Common myeloid progenitor, CD34-positive (primary cell): ENCODE data around the gene CTBP2.
"Not testable (repeated sequence)": the region's sequence is repeated elsewhere in the genome, so short reads cannot be mapped to it uniquely, and the experiment has no call there.

Source experiments
- CTCF ChIA-PET: fragments of 350-600 bp; sonication (Branson Sonifier 250); formaldehyde crosslinking; loops from one replicate; lab custom pipeline; 2021; ENCODE audit warnings: antibody characterized with exemption; lab: Charles Lee
- POLR2A ChIA-PET: fragments of 350-600 bp; sonication (Branson Sonifier 250); formaldehyde crosslinking; loops from one replicate; lab custom pipeline; 2021; ENCODE audit warnings: antibody characterized with exemption; lab: Charles Lee
- DNase-seq, 3 donors: peaks; one replicate each; pipeline versions ENCODE4 v3.0.0 to v3.0.0-alpha.2; 2013
- H3K27ac ChIP-seq, 2 experiments: 1 replicate in 1 of 2; 2 replicates in 1 of 2; pipeline ENCODE4 v1.7.0; 2013; ENCODE audit warnings: inconsistent platforms in 2 of 2, low read length in 2 of 2, mild to moderate bottlenecking in 2 of 2, low read depth in 1 of 2, moderate library complexity in 1 of 2; ENCODE audit not compliant: severe bottlenecking in 2 of 2, insufficient read depth in 1 of 2, poor library complexity in 1 of 2
- H3K27me3 ChIP-seq, 5 experiments: replicated peaks in 2 of 5; 1 replicate in 3 of 5; 2 replicates in 2 of 5; pipeline versions ENCODE4 v1.6.1 to v1.7.0; 2013; ENCODE audit warnings: low read length in 4 of 5, mild to moderate bottlenecking in 2 of 5, moderate library complexity in 2 of 5, inconsistent platforms in 1 of 5; ENCODE audit not compliant: insufficient read depth in 5 of 5, control insufficient read depth in 4 of 5
- H3K36me3 ChIP-seq, 4 experiments: 1 replicate in 2 of 4; 2 replicates in 2 of 4; pipeline versions ENCODE4 v1.6.1 to v1.7.0; 2013; ENCODE audit warnings: low read length in 3 of 4, control low read depth in 1 of 4, mild to moderate bottlenecking in 1 of 4; ENCODE audit not compliant: control insufficient read depth in 4 of 4, insufficient read depth in 4 of 4
- H3K4me1 ChIP-seq, 4 experiments: 1 replicate in 3 of 4; 2 replicates in 1 of 4; pipeline versions ENCODE4 v1.6.1 to v1.7.1; 2013; ENCODE audit warnings: low read length in 3 of 4, mild to moderate bottlenecking in 3 of 4, control low read depth in 1 of 4, inconsistent platforms in 1 of 4, moderate library complexity in 1 of 4; ENCODE audit not compliant: control insufficient read depth in 4 of 4, insufficient read depth in 4 of 4; ENCODE audit errors: control extremely low read depth in 1 of 4
- H3K4me3 ChIP-seq, 7 experiments: 1 replicate in 4 of 7; 2 replicates in 3 of 7; pipeline versions ENCODE4 v1.5.1 to v1.7.0; 2013; ENCODE audit warnings: mild to moderate bottlenecking in 7 of 7, low read length in 6 of 7, moderate library complexity in 6 of 7, inconsistent platforms in 2 of 7, low read depth in 2 of 7, control low read depth in 1 of 7; ENCODE audit not compliant: insufficient read depth in 4 of 7, control insufficient read depth in 1 of 7; ENCODE audit errors: extremely low read depth in 1 of 7
- H3K9me3 ChIP-seq, 5 experiments: 1 replicate in 4 of 5; 2 replicates in 1 of 5; pipeline versions ENCODE4 v1.6.1 to v1.7.1; 2013; ENCODE audit warnings: low read length in 4 of 5, mild to moderate bottlenecking in 2 of 5, inconsistent platforms in 1 of 5, low read depth in 1 of 5, moderate library complexity in 1 of 5; ENCODE audit not compliant: control insufficient read depth in 4 of 5, insufficient read depth in 2 of 5; ENCODE audit errors: control extremely low read depth in 1 of 5
- WGBS: methylation state at CpG from one replicate; pipeline ENCODE4 v1.1.5; 2013; ENCODE audit not compliant: insufficient coverage; 5-methylcytosine and 5-hydroxymethylcytosine counted together

The CTBP2 gene

DNA sequence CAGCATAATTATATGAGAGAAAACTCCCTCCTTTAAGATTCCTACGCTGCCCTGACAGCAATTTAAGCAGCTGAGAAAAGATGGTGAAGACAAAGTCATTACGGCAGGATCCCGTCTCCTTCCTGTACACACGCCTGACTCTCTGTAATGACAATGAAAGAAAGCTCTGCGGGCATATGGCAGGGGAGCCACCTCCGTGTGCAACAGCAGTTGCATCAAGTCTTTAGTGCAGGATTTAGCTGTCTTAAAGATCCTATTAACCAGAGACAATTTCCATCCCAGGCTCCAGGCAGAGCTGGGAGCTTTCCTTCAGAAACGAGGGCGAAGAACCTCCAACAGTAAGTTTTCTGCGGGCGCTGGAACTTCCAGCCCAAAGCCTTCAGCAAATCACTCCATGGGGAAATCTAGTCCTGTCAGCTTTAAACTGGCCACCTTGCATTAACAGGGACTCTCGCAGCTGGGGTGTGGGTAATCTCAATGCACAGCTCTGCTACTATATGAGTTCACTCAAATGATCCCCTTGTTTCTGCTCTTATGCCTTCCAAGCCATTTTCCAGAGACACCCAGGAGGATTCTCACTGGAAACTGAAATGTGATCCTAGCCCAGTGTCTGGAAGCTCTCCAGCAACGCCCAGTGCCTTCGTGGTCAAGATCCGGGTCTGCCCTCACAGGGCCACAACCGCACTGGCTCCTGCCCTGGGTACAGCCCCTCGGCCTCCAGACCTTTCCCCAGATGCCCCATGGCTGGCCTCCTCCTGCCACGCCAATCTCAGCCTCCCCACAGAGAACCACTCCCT lies 74.9 kb downstream of the CTBP2 start:
- Histone ChIP-seq H3K36me3 (peaks cover 13 to 52% (median 32%) of the 10 kb centered on the region in 4 experiments), H3K27me3 (no peaks in the 10 kb centered on the region), H3K27ac (no peak overlapping the region), H3K4me3 (no peak overlapping the region), H3K4me1 (no peaks in the 10 kb centered on the region), H3K9me3 (no peaks in the 10 kb centered on the region)
- CTCF ChIA-PET, result interaction anchor here (0.9 to 1.2 kb wide), 3 partner anchors 11 to 24 kb away, joined by 3 to 5 read pairs (median 4); no protein-coding TSS in a partner anchor
- DNase-seq, result no peak
- WGBS, result over 99% methylated on average over 17 of the region's 17 CpGs
- POLR2A ChIA-PET, result no interaction called here

DNA sequence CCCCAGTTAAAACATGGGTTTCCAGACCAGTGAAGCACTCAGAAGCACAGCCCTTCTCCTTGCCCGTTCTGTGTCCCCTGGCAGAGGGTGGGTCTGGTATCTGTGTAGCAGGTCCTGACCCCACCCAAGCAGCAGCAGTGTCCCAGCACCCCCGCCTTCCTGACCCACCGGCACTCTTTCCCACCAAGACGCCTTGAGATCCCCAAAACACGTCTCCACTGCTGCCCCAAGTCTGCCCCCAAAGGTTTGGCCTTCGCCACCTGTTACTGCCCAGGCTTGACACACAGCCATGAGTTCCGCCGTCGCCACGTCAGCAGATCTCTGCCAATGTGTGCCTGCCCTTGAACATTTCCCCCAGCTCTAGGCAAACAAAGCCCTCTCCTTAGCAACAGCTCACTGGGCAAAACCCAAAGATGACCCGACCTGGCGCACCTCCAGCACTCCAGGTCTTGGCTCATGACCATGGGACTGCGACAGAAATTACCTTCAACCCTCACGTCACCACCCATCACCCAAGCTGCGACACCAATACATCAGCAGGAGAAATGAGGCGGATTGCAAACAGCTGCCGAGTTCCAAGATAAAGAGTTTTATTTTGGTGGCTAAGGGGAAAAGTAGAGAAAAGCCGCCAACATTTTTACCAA lies 75.6 kb downstream of the CTBP2 start:
- Histone ChIP-seq H3K4me3 (no peak overlapping the region), H3K27me3 (no peaks in the 10 kb centered on the region), H3K36me3 (peaks cover 13 to 56% (median 32%) of the 10 kb centered on the region in 4 experiments), H3K9me3 (no peaks in the 10 kb centered on the region), H3K27ac (no peak overlapping the region), H3K4me1 (no peaks in the 10 kb centered on the region)
- CTCF ChIA-PET, result interaction anchor here (1.2 kb wide), 2 partner anchors 12 to 23 kb away, joined by 4 to 5 read pairs; no protein-coding TSS in a partner anchor
- DNase-seq, result no peak
- POLR2A ChIA-PET, result no interaction called here
- WGBS, result 96% methylated on average over 11 of the region's 18 CpGs

DNA sequence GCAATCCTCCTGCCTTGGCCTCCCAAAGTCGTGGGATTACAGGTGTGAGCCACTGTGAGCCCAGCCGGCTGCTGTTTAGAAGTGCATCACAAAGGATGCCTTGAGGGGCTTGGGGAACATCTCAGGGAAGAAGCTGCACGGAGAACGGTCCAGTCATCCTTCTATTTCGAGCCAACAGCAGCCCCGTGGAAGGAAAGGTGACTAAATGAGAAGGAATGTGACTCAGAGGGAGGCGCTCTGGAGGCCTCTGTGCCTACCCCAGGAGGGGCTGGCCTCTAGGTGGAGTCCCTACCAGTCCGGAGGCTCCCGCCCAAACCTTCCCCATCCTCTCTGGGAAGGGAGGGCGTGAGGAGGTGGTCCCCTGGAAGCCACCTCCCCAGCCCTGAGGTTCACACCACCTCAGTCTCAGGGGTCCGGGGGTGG lies 76.2 kb downstream of the CTBP2 start:
- Histone ChIP-seq H3K4me1 (no peaks in the 10 kb centered on the region), H3K27me3 (no peaks in the 10 kb centered on the region), H3K9me3 (no peaks in the 10 kb centered on the region), H3K36me3 (peaks cover 13 to 52% (median 30%) of the 10 kb centered on the region in 4 experiments), H3K27ac (no peak overlapping the region), H3K4me3 (no peak overlapping the region)
- WGBS, result 100% methylated on average over 11 of the region's 11 CpGs
- DNase-seq, result no peak
- ChIA-PET POLR2A (no interaction called here), CTCF (interaction anchor here (0.8 to 2.4 kb wide), 3 partner anchors 11 to 36 kb away, joined by 3 to 6 read pairs (median 5); no protein-coding TSS in a partner anchor)

- DNase-seq, result no peak
- Histone ChIP-seq H3K9me3 (no peaks in the 10 kb centered on the region), H3K27me3 (no peaks in the 10 kb centered on the region), H3K4me1 (no peaks in the 10 kb centered on the region), H3K4me3 (no peak overlapping the region), H3K27ac (no peak overlapping the region), H3K36me3 (peaks cover 13 to 51% (median 29%) of the 10 kb centered on the region in 4 experiments)
- CTCF ChIA-PET, result interaction anchor here (0.8 to 2.4 kb wide), 4 partner anchors 10 to 79 kb away, joined by 3 to 6 read pairs (median 3); no protein-coding TSS in a partner anchor
- POLR2A ChIA-PET, result no interaction called here
- WGBS, result 98% methylated on average over 9 of the region's 10 CpGs
These were observed 76.8 kb downstream of the CTBP2 start for GRCh38 chr10:125083576-125083920.

- H3K4me1 ChIP-seq, result no peaks in the 10 kb centered on the region
- no peak for DNase-seq
- ChIA-PET CTCF (interaction anchor here (0.8 to 2.4 kb wide), 5 partner anchors 10 to 80 kb away, joined by 3 to 6 read pairs (median 3); no protein-coding TSS in a partner anchor), POLR2A (interaction anchor here (0.7 kb wide), 1 partner anchor 844 kb away, joined by 4 read pairs; no protein-coding TSS in a partner anchor)
- no peaks in the 10 kb centered on the region for H3K9me3 ChIP-seq
- peaks cover 13 to 46% (median 26%) of the 10 kb centered on the region in 4 experiments for H3K36me3 ChIP-seq
- no peak overlapping the region for H3K4me3 ChIP-seq
- H3K27ac ChIP-seq, result no peak overlapping the region
- H3K27me3 ChIP-seq, result no peaks in the 10 kb centered on the region
- WGBS, result 98% methylated on average over 12 of the region's 15 CpGs
These were observed 77.3 kb downstream of the CTBP2 start for GRCh38 chr10:125082881-125083575.

- H3K27me3 ChIP-seq, DNase-seq, H3K4me3 ChIP-seq, H3K9me3 ChIP-seq, H3K4me1 ChIP-seq, H3K27ac ChIP-seq: not testable (repeated sequence)
- POLR2A ChIA-PET, result interaction anchor here (0.7 kb wide), 1 partner anchor 843 kb away, joined by 4 read pairs; no protein-coding TSS in a partner anchor
- CTCF ChIA-PET, result interaction anchor here (0.8 to 2.4 kb wide), 2 partner anchors 26 to 35 kb away, joined by 4 to 6 read pairs; no protein-coding TSS in a partner anchor
- peaks cover 7 to 44% (median 20%) of the 10 kb centered on the region in 4 experiments for H3K36me3 ChIP-seq
- 95% methylated on average over 12 of the region's 13 CpGs for WGBS
These were observed 77.9 kb downstream of the CTBP2 start for GRCh38 chr10:125082471-125082870.
